ENCODE measurements around the gene FIBP. TPM values are rescaled to one million over a fixed set of nuclear protein-coding genes. Genes with fewer than 3 reads are reported as not detected.

FIBP gene
- total and polyA plus RNA-seq, 10 of the 15 experiments (the other 5 are each of a cell fraction or from before 2014, with no cell fraction given) = 65.1 to 182 (median 94.6) TPM

- ChIA-PET SMC1A (ENCODE audit: uncharacterized antibody, unreplicated experiment) (no interaction called here), POLR2A (no interaction called here), RAD21 (ENCODE audit: unreplicated experiment) (no interaction called here), CTCF (interaction anchor here (0.8 to 1.6 kb wide), 2 partner anchors 18 to 23 kb away, joined by 3 read pairs; no protein-coding TSS in a partner anchor)
- DNase-seq (ENCODE audit: low read depth, low spot score) (no peak), FAIRE-seq (no peak), ATAC-seq (no peak)
- no peak for TF ChIP-seq ZNF622 (IDR thresholded peaks at IDR 0.05)
- peak; percentile 62 for TF ChIP-seq POLR2A (IDR thresholded peaks at IDR 0.05; ENCODE audit: low read depth, low read length)
- Histone ChIP-seq H3K27ac (ENCODE audit: control insufficient read depth, insufficient read depth) (no peak overlapping the region), H3K27me3 (replicated peaks in 1 of 2; ENCODE audit: control insufficient read depth in 2 of 2, insufficient read depth in 2 of 2, low read length in 1 of 2) (no peaks in the 10 kb centered on the region), H3K9ac (ENCODE audit: control insufficient read depth, insufficient read depth, low read length) (no peak overlapping the region), H3K36me3 (ENCODE audit: control insufficient read depth in 2 of 2, insufficient read depth in 2 of 2, low read length in 1 of 2) (peaks cover 23 to 38% of the 10 kb centered on the region in 2 experiments), H4K20me1 (ENCODE audit: control insufficient read depth, insufficient read depth) (no peaks in the 10 kb centered on the region; the same call in 1 of the 2 replicates), H3K4me1 (ENCODE audit: control insufficient read depth, insufficient read depth, low read length) (peaks cover 15% of the 10 kb centered on the region), H3K79me2 (ENCODE audit: control insufficient read depth, insufficient read depth, low read length) (peaks cover 10% of the 10 kb centered on the region), H3K9me3 (replicated peaks; ENCODE audit: control insufficient read depth, insufficient read depth, low read length) (no peaks in the 10 kb centered on the region), H3K4me2 (ENCODE audit: control insufficient read depth, insufficient read depth) (no peak overlapping the region), H2AFZ (ENCODE audit: control insufficient read depth, low read depth, low read length) (no peak overlapping the region), H3K4me3 (no peak overlapping the region)
- intact Hi-C loops (cut with micrococcal nuclease; ENCODE audit: unreplicated experiment) = no loop called here
- BruUV-seq (replicated peaks) = no TSS peak
- in situ Hi-C loops (cut with MboI) = loop anchor here (25.0 kb wide), 1 partner anchor 1629 kb away; the partner anchor contains the start of genes DNAJC4, FKBP2, NUDT22 and PPP1R14B
- 97% methylated on average over 21 of the region's 21 CpGs for WGBS (ENCODE audit: insufficient coverage, insufficient replicate concordance, low lambda C conversion rate, missing lambda C conversion rate)
Measured at GRCh38 chr11:65866509-65867283, 21.6 kb downstream of the FIBP start.

- Histone ChIP-seq H3K4me2 (ENCODE audit: control insufficient read depth, insufficient read depth) (no peak overlapping the region), H3K9me3 (replicated peaks; ENCODE audit: control insufficient read depth, insufficient read depth, low read length) (no peaks in the 10 kb centered on the region), H3K27ac (ENCODE audit: control insufficient read depth, insufficient read depth) (no peak overlapping the region), H3K36me3 (ENCODE audit: control insufficient read depth in 2 of 2, insufficient read depth in 2 of 2, low read length in 1 of 2) (peaks cover 23 to 38% of the 10 kb centered on the region in 2 experiments), H2AFZ (ENCODE audit: control insufficient read depth, low read depth, low read length) (no peak overlapping the region), H3K4me1 (ENCODE audit: control insufficient read depth, insufficient read depth, low read length) (peaks cover 17% of the 10 kb centered on the region), H3K79me2 (ENCODE audit: control insufficient read depth, insufficient read depth, low read length) (peaks cover 20% of the 10 kb centered on the region), H3K27me3 (replicated peaks in 1 of 2; ENCODE audit: control insufficient read depth in 2 of 2, insufficient read depth in 2 of 2, low read length in 1 of 2) (no peaks in the 10 kb centered on the region), H3K9ac (ENCODE audit: control insufficient read depth, insufficient read depth, low read length) (no peak overlapping the region), H3K4me3 (no peak overlapping the region), H4K20me1 (ENCODE audit: control insufficient read depth, insufficient read depth) (no peaks in the 10 kb centered on the region; the same call in 1 of the 2 replicates)
- TF ChIP-seq FOS (IDR thresholded peaks at IDR 0.05; ENCODE audit: borderline replicate concordance, extremely low read depth, insufficient read length) (no peak), MYC (IDR thresholded peaks at IDR 0.05; ENCODE audit: insufficient read depth, insufficient read length, insufficient replicate concordance, low read length, severe bottlenecking) (no peak), POLR2A (IDR thresholded peaks at IDR 0.05; ENCODE audit: low read depth, low read length) (peak; percentile 14; the same call in 1 of the 2 replicates), POLR2AphosphoS5 (IDR thresholded peaks at IDR 0.05; ENCODE audit: low read length) (peak; percentile 27), EED (IDR thresholded peaks at IDR 0.05; ENCODE audit: low read depth) (no peak), KLF5 (IDR thresholded peaks at IDR 0.05; ENCODE audit: partially characterized antibody) (no peak)
- in situ Hi-C loops (cut with MboI) = loop anchor here (25.0 kb wide), 1 partner anchor 1628 kb away; the partner anchor contains the start of genes DNAJC4, FKBP2, NUDT22 and PPP1R14B
- DNase-seq (ENCODE audit: low read depth, low spot score) (no peak), ATAC-seq (no peak), FAIRE-seq (no peak)
- CTCF ChIA-PET = interaction anchor here (1.6 kb wide), 1 partner anchor 24 kb away, joined by 3 read pairs; no protein-coding TSS in a partner anchor
- intact Hi-C loops (cut with micrococcal nuclease; ENCODE audit: unreplicated experiment) = no loop called here
- BruUV-seq (replicated peaks) = no TSS peak
- POLR2A ChIA-PET = no interaction called here
- SMC1A ChIA-PET (ENCODE audit: uncharacterized antibody, unreplicated experiment) = no interaction called here
- WGBS (ENCODE audit: insufficient coverage, insufficient replicate concordance, low lambda C conversion rate, missing lambda C conversion rate) = 91% methylated on average over 9 of the region's 9 CpGs
- RAD21 ChIA-PET (ENCODE audit: unreplicated experiment) = no interaction called here
Measured at GRCh38 chr11:65865550-65866172, 22.6 kb downstream of the FIBP start.

All from GM12878 (cell line).